SK-N-SH treated with all-trans-retinoic acid at 6 μM for 48 hours (cell line): ENCODE measurements around the gene ARTN.

Source experiments
- ATAC-seq: fragments of 200-7000 bp; cut with Tn5 transposase; 3 replicates; pipeline ENCODE4 v1.9.1; 2020; ENCODE audit warnings: mild to moderate bottlenecking, moderate library complexity
- ARNTL ChIP-seq: fragments of 450-650 bp; formaldehyde crosslinking; IDR thresholded peaks from 2 replicates; pipeline ENCODE4 v1.5.0; 2020; ENCODE audit warnings: low read depth, mild to moderate bottlenecking, moderate library complexity, borderline replicate concordance
- CREB5 ChIP-seq: fragments of 250-450 bp; sonication (Bioruptor Pico); IDR thresholded peaks from 2 replicates; pipeline ENCODE4 v1.5.1; 2020; ENCODE audit warnings: low read depth, mild to moderate bottlenecking, moderate library complexity
- CSDC2 ChIP-seq: fragments of 250-450 bp; sonication (Bioruptor Pico); IDR thresholded peaks from 2 replicates; pipeline ENCODE4 v1.5.0; 2020; ENCODE audit warnings: mild to moderate bottlenecking, moderate library complexity
- CSRNP3 ChIP-seq: fragments of 250-450 bp; sonication (Bioruptor Pico); IDR thresholded peaks from 2 replicates; pipeline ENCODE4 v1.5.1; 2021; ENCODE audit warnings: mild to moderate bottlenecking, moderate library complexity
- ESRRG ChIP-seq: fragments of 250-450 bp; sonication (Bioruptor Pico); IDR thresholded peaks from 2 replicates; pipeline ENCODE4 v1.6.1; 2021; ENCODE audit warnings: mild to moderate bottlenecking
- OSR1 ChIP-seq: fragments of 250-450 bp; sonication (Bioruptor Pico); IDR thresholded peaks from 2 replicates; pipeline ENCODE4 v1.8.0; 2022; ENCODE audit warnings: moderate library complexity, mild to moderate bottlenecking, inconsistent platforms
- PATZ1 ChIP-seq: fragments of 250-450 bp; sonication (Bioruptor Pico); IDR thresholded peaks from 2 replicates; pipeline ENCODE4 v1.8.0; 2020; ENCODE audit warnings: mild to moderate bottlenecking, moderate library complexity, borderline replicate concordance
- POU6F1 ChIP-seq: fragments of 250-450 bp; sonication (Bioruptor Pico); IDR thresholded peaks from 2 replicates; pipeline ENCODE4 v1.8.0; 2021; ENCODE audit warnings: low read depth, mild to moderate bottlenecking, moderate library complexity, borderline replicate concordance
- PPARA ChIP-seq: fragments of 250-450 bp; sonication (Bioruptor Pico); IDR thresholded peaks from 2 replicates; pipeline ENCODE4 v1.5.0; 2020; ENCODE audit warnings: mild to moderate bottlenecking, borderline replicate concordance
- SNAI2 ChIP-seq: fragments of 250-450 bp; sonication (Bioruptor Pico); IDR thresholded peaks from 2 replicates; pipeline ENCODE4 v1.5.0; 2020; ENCODE audit warnings: mild to moderate bottlenecking, moderate library complexity
- TCF4 ChIP-seq: fragments of 250-450 bp; sonication (Bioruptor Pico); IDR thresholded peaks from 2 replicates; pipeline ENCODE4 v1.8.0; 2021; ENCODE audit warnings: mild to moderate bottlenecking, moderate library complexity, borderline replicate concordance
- TOX ChIP-seq: fragments of 250-450 bp; sonication (Bioruptor Pico); IDR thresholded peaks from 2 replicates; pipeline ENCODE4 v1.8.0; 2021; ENCODE audit warnings: mild to moderate bottlenecking, moderate library complexity, borderline replicate concordance
- TSHZ2 ChIP-seq: fragments of 250-450 bp; sonication (Bioruptor Pico); IDR thresholded peaks from 2 replicates; pipeline ENCODE4 v1.5.0; 2020; ENCODE audit warnings: mild to moderate bottlenecking, moderate library complexity
- ZC3H10 ChIP-seq: fragments of 250-450 bp; sonication (Bioruptor Pico); IDR thresholded peaks from 2 replicates; pipeline ENCODE4 v1.5.1; 2021; ENCODE audit warnings: mild to moderate bottlenecking, moderate library complexity
- ZFP3 ChIP-seq: fragments of 250-450 bp; sonication (Bioruptor Pico); IDR thresholded peaks from 2 replicates; pipeline ENCODE4 v1.5.0; 2020; ENCODE audit warnings: mild to moderate bottlenecking, moderate library complexity
- ZFP30 ChIP-seq: fragments of 450-650 bp; formaldehyde crosslinking; IDR thresholded peaks from 2 replicates; pipeline ENCODE4 v1.5.0; 2022; ENCODE audit warnings: mild to moderate bottlenecking, moderate library complexity
- ZNF565 ChIP-seq: fragments of 450-650 bp; formaldehyde crosslinking; conservative IDR thresholded peaks from 2 replicates; pipeline ENCODE4 v1.5.0; 2020; ENCODE audit warnings: low read depth, mild to moderate bottlenecking, moderate library complexity
- ZNF70 ChIP-seq: fragments of 450-650 bp; formaldehyde crosslinking; IDR thresholded peaks from 2 replicates; pipeline ENCODE4 v1.5.0; 2020; ENCODE audit warnings: mild to moderate bottlenecking, moderate library complexity
- ZNF8 ChIP-seq: fragments of 450-650 bp; formaldehyde crosslinking; IDR thresholded peaks from 2 replicates; pipeline ENCODE4 v1.5.0; 2020; ENCODE audit warnings: mild to moderate bottlenecking, moderate library complexity

ARTN gene

GRCh38 chr1:43976890-43977289 is 43.3 kb downstream of the ARTN start:
- TF ChIP-seq ZNF8 (CRISPR knock-in tag) (no peak), TSHZ2 (CRISPR knock-in tag) (no peak), TOX (no peak), ESRRG (CRISPR knock-in tag) (no peak), CSRNP3 (CRISPR knock-in tag) (no peak), ZC3H10 (CRISPR knock-in tag) (no peak), POU6F1 (CRISPR knock-in tag) (no peak), ZFP3 (CRISPR knock-in tag) (no peak), PPARA (CRISPR knock-in tag) (no peak), PATZ1 (CRISPR knock-in tag) (no peak), TCF4 (CRISPR knock-in tag) (no peak), ZNF565 (CRISPR knock-in tag) (no peak), OSR1 (CRISPR knock-in tag) (no peak)
- TF ChIP-seq, all 23 proteins: peak for 0

GRCh38 chr1:43977376-43978263 is 44.0 kb downstream of the ARTN start:
- no peak for ATAC-seq
- TF ChIP-seq ZNF70 (CRISPR knock-in tag): no peak
- no peak for TF ChIP-seq PATZ1 (CRISPR knock-in tag)
- no peak for TF ChIP-seq CSRNP3 (CRISPR knock-in tag)
- TF ChIP-seq TSHZ2 (CRISPR knock-in tag): no peak
- no peak for TF ChIP-seq ARNTL (CRISPR knock-in tag)
- TF ChIP-seq SNAI2 (CRISPR knock-in tag): no peak
- no peak for TF ChIP-seq ZFP3 (CRISPR knock-in tag)
- no peak for TF ChIP-seq PPARA (CRISPR knock-in tag)
- TF ChIP-seq ZFP30 (CRISPR knock-in tag): no peak
- TF ChIP-seq CSDC2 (CRISPR knock-in tag): no peak
- no peak for TF ChIP-seq ESRRG (CRISPR knock-in tag)
- no peak for TF ChIP-seq OSR1 (CRISPR knock-in tag)
- TF ChIP-seq CREB5: no peak
- TF ChIP-seq, all 23 proteins: peak for 0

More at GRCh38 chr1:43976890-43977289, 43.3 kb downstream of the ARTN start:
- ATAC-seq: no peak
